Measurements from ENCODE around the gene PIGU.

Gene PIGU

GRCh38 chr20:34637245-34638038, 39.5 kb downstream of the PIGU start:
- no peaks in the 10 kb centered on the region for H3K27me3 ChIP-seq (ENCODE audit: insufficient read depth, poor library complexity, severe bottlenecking)
- no peak overlapping the region for H3K4me3 ChIP-seq (ENCODE audit: severe bottlenecking)
- peak; percentile 47; the same call in 2 of the 3 replicates for ATAC-seq (ENCODE audit: low read depth)
- no peaks in the 10 kb centered on the region for H3K9me3 ChIP-seq (ENCODE audit: severe bottlenecking)
- H3K27ac ChIP-seq (ENCODE audit: poor library complexity, severe bottlenecking), result no peak overlapping the region
- DNase-seq (ENCODE audit: low spot score), result no peak
- no peak for TF ChIP-seq CTCF (IDR thresholded peaks at IDR 0.05; ENCODE audit: poor library complexity, severe bottlenecking)
- peaks cover 56% of the 10 kb centered on the region for H3K36me3 ChIP-seq (ENCODE audit: low read depth)
- no peaks in the 10 kb centered on the region for H3K4me1 ChIP-seq (ENCODE audit: insufficient read depth, poor library complexity, severe bottlenecking)

- Histone ChIP-seq H3K27me3 (ENCODE audit: insufficient read depth, poor library complexity, severe bottlenecking) (no peaks in the 10 kb centered on the region), H3K27ac (ENCODE audit: poor library complexity, severe bottlenecking) (no peak overlapping the region), H3K4me3 (ENCODE audit: severe bottlenecking) (no peak overlapping the region), H3K9me3 (ENCODE audit: severe bottlenecking) (no peaks in the 10 kb centered on the region), H3K4me1 (ENCODE audit: insufficient read depth, poor library complexity, severe bottlenecking) (no peaks in the 10 kb centered on the region), H3K36me3 (ENCODE audit: low read depth) (peaks cover 63% of the 10 kb centered on the region)
- TF ChIP-seq CTCF (IDR thresholded peaks at IDR 0.05; ENCODE audit: poor library complexity, severe bottlenecking), result no peak
- ATAC-seq (ENCODE audit: low read depth), result no peak
- DNase-seq (ENCODE audit: low spot score), result no peak
These were observed 40.2 kb downstream of the PIGU start for GRCh38 chr20:34636648-34637047.

- Histone ChIP-seq H3K4me1 (ENCODE audit: insufficient read depth, poor library complexity, severe bottlenecking) (no peaks in the 10 kb centered on the region), H3K27me3 (ENCODE audit: insufficient read depth, poor library complexity, severe bottlenecking) (no peaks in the 10 kb centered on the region), H3K36me3 (ENCODE audit: low read depth) (peaks cover 82% of the 10 kb centered on the region), H3K27ac (ENCODE audit: poor library complexity, severe bottlenecking) (no peak overlapping the region), H3K9me3 (ENCODE audit: severe bottlenecking) (no peaks in the 10 kb centered on the region), H3K4me3 (ENCODE audit: severe bottlenecking) (no peak overlapping the region)
- ATAC-seq (ENCODE audit: low read depth), result no peak
- no peak for TF ChIP-seq CTCF (IDR thresholded peaks at IDR 0.05; ENCODE audit: poor library complexity, severe bottlenecking)
- no peak for DNase-seq (ENCODE audit: low spot score)
These were observed 42.5 kb downstream of the PIGU start for GRCh38 chr20:34634392-34634791.

- ATAC-seq (ENCODE audit: low read depth) (no peak), DNase-seq (ENCODE audit: low spot score) (no peak)
- peaks cover 85% of the 10 kb centered on the region for H3K36me3 ChIP-seq (ENCODE audit: low read depth)
- no peaks in the 10 kb centered on the region for H3K27me3 ChIP-seq (ENCODE audit: insufficient read depth, poor library complexity, severe bottlenecking)
- no peak for TF ChIP-seq CTCF (IDR thresholded peaks at IDR 0.05; ENCODE audit: poor library complexity, severe bottlenecking)
- H3K27ac ChIP-seq (ENCODE audit: poor library complexity, severe bottlenecking), result no peak overlapping the region
- peaks cover 5% of the 10 kb centered on the region for H3K4me1 ChIP-seq (ENCODE audit: insufficient read depth, poor library complexity, severe bottlenecking)
- H3K4me3 ChIP-seq (ENCODE audit: severe bottlenecking), result no peak overlapping the region
- no peaks in the 10 kb centered on the region for H3K9me3 ChIP-seq (ENCODE audit: severe bottlenecking)
These were observed 43.9 kb downstream of the PIGU start for GRCh38 chr20:34632870-34633452.

GRCh38 chr20:34629904-34630303, 47.0 kb downstream of the PIGU start:
- no peaks in the 10 kb centered on the region for H3K9me3 ChIP-seq (ENCODE audit: severe bottlenecking)
- no peak overlapping the region for H3K27ac ChIP-seq (ENCODE audit: poor library complexity, severe bottlenecking)
- H3K4me1 ChIP-seq (ENCODE audit: insufficient read depth, poor library complexity, severe bottlenecking), result peaks cover 17% of the 10 kb centered on the region
- no peak for DNase-seq (ENCODE audit: low spot score)
- H3K27me3 ChIP-seq (ENCODE audit: insufficient read depth, poor library complexity, severe bottlenecking), result no peaks in the 10 kb centered on the region
- ATAC-seq (ENCODE audit: low read depth), result no peak
- H3K36me3 ChIP-seq (ENCODE audit: low read depth), result peaks cover 66% of the 10 kb centered on the region
- no peak overlapping the region for H3K4me3 ChIP-seq (ENCODE audit: severe bottlenecking)
- no peak for TF ChIP-seq CTCF (IDR thresholded peaks at IDR 0.05; ENCODE audit: poor library complexity, severe bottlenecking)
